IPS-11a (cell line): ENCODE measurements around the gene MUC4.
"Not testable (repeated sequence)": the region's sequence is repeated elsewhere in the genome, so short reads cannot be mapped to it uniquely, and the experiment has no call there.

Experiments
- H3K4me3 ChIP-seq: one replicate; pipeline ENCODE4 v1.5.1; 2013; ENCODE audit warnings: low read depth, low read length, control low read depth

The MUC4 gene

DNA sequence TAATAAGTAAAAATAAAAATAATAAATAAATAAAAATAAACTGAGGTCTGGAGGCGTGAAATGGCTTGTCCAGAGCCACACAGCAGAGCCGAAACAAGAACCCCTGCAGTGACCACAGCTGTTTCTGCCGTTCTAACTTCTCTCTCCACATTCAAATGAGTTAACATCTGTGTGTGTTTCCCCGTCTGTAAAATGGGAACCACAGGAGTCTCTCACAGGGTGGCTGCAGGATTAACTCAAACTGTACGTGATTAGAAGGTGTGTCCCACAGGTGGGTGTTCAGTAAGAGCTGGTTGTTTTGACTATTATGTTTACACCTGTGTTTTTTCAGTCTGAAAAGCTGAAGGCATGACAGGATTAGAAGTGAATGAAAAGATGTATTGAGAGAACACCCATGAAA, 27.0 kb upstream of the MUC4 start:
- no peak overlapping the region for H3K4me3 ChIP-seq

DNA sequence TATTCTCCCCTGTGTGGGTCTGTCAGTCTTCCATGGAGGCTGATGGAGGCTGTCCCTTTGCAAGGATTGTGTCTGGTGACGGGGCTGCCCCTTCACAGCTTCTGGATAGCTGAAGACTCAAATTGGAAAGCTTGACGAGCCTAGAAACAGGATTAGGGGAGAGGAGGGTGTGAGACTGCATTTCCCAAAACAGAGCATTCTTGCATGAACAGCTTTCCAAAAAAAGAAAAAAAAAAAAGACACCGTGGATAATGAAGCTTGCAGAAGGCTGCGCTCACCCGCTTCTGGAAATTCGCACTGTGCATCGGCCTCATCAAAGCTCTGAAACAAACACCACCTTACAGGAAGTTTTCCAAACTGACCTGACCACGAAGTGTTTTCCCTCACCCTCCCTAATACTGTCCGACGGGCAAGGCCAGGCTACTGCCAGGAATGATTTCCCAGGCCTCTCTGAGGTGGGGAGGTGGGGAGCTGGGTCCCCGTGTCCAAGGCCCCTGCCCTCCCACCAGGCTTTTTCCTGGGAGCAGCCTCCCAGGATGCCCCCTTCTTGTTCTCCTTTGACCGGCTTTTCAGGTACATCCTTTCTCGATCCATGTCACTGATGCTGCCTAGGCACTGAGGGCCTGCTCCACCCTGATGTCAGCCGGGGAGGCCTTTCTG, 24.9 kb upstream of the MUC4 start:
- no peak overlapping the region for H3K4me3 ChIP-seq

DNA sequence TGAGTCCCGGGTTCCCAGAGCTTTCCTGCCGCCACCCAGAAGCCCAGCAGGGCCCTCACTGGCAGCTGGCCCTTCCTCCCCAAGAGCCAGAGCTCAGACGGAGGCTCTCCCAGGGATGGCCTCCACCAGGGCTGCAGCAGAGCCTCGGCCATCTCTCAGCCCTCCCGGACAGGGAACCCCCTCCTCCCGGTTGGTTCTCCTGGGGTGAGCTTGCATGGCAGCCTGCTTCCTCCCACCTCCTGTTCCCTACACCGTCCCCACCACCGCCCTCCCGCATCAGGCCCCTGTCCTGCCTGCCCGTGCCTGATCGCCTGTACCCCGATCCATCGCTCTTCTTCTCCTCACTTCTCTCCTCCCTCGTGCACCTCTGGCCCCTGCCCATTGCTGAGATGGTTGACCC, 24.1 kb upstream of the MUC4 start:
- no peak overlapping the region for H3K4me3 ChIP-seq

DNA sequence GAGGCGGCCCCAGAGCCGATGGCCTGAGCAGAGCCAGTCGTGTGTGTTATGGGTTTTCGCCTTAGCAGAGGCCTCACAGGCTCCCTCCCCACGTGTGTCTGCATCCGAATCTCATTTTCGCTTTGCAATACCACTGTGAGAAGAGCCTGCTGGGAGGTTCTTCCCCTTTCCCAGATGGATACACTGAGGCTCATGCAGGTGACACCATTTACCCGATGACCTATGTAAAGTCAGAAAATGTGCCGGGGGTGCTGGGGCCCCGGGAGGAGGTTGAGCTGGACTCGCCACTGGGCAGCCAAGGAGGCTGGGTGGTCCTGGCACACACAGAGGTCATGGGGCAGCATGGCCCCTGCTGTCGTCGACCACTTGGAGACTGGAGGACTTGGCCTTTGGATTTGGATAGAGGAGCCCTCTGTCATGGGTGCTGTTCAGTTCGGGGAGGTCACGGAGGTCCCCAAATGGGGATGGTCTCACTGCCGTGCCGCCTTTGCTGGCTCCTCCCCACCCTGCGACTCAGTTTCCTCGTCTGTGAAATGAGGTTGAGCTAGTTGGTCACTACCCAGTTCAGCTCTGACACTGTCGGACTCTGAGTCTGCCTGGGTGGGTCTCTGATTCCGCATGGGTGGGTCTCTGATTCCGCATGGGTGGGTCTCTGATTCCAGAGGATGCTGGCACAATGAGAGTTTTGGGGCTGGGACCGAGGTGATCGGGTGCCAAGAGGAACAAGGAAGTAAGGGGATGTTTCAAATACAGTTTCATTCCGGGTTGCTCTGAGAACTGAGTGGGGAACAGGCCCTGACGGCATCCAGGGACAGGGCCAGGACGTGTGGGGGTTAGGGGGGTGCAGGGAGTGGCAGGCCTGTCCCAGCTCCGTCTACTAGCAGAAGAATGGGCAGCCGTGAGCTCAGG, 23.2 kb upstream of the MUC4 start:
- H3K4me3 ChIP-seq = no peak overlapping the region

DNA sequence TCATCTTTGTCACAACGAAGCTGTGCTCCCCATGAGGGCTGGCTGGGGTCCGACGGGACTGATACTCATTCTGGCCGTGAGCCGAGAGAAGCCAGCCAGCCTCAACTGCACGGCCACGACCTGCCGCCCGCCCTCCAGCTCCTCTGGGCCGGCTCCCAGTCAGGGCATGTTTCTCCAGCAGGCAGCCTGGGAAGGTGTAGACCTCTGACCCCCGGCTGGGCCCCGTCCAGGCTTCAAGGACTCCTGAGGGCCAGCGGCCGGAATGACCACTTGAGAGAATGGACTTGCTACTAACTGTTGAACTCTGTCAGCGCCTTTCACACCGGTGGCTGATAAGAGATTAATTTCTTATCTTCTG, 18.1 kb upstream of the MUC4 start:
- H3K4me3 ChIP-seq = no peak overlapping the region

DNA sequence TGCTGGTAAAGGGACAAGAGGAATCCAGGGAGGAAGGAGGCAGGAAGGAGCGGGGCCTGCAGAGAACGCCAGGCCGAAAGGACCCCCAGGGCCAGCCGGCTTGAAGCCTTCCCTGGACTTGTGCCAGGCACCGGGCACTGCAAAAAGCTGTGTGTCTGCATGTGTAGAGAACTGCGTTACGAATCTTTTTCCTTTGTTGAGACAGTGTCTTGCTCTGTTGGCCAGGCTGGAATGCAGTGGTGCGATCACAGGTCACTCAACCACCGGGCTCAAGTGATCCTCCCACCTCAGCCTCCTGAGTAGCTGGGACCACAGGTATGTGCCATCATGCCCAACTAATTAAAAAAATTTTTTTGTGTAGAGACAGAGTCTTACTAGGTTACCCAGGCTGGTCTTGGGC, 17.0 kb upstream of the MUC4 start:
- H3K4me3 ChIP-seq = no peak overlapping the region

DNA sequence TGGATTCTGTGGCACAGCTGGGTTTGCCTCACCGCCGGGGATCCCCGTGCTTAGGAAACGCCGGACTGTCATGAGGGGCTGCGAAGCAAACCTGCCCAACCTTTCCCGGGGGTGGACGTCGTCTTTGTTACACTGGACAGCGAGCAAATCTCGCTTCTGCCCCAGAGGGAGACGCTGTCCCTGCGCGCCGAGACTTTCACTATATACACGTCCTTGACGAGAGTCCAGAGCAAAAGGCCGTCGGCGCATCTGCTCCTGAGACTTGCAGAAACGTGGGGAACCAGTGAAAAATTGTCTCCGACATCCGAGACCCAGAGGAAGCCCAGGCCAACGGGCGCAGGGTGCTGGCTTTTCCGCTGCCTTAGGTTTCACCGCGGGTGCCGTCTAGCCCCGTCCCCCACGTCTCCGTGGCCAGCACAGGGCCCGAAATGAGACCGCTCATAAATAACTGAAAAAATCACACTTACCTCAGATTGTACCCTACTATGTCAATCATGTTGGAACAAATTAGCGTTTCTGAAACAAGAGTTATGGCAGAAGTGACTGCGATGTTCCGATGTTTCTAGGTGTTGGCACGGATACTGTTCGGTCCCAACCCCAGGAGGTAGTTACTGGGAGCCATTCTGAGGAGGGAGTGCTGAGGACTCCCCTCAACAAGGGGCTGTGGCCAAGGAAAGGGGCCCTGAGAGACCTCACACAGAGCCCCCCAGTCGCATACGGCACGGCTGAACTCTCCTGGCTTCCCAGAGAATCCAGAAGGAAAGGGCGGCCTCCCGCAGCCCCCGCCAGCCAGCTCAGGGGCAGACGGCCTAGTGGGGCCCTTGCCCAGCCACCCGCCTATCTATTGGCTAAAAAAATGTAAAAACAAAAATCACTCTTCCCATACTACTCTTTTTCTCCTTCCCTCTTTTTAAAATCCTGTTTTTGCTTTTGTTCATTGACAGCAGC, 14.4 kb upstream of the MUC4 start:
- no peak overlapping the region for H3K4me3 ChIP-seq

DNA sequence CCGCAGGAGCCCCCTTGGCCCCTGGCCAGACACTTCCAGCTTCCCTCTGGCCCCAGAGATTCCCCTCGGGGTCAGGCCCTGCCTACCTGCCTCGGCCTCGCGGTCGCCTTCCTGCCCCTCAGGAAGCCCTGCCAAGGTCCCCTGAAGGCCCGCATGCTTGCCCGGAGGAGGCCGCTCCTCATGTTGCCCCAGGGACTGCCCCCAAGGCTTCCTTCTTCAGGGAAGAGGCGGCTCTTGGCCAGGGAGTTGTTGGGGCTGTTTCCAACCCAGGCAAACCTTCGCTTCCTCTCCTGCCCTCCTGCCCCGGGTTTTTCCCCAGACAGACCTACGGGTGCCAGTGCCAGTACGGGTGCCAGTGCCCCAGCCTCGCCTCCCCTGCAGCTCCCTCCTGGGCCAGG, 13.5 kb upstream of the MUC4 start:
- H3K4me3 ChIP-seq = no peak overlapping the region

DNA sequence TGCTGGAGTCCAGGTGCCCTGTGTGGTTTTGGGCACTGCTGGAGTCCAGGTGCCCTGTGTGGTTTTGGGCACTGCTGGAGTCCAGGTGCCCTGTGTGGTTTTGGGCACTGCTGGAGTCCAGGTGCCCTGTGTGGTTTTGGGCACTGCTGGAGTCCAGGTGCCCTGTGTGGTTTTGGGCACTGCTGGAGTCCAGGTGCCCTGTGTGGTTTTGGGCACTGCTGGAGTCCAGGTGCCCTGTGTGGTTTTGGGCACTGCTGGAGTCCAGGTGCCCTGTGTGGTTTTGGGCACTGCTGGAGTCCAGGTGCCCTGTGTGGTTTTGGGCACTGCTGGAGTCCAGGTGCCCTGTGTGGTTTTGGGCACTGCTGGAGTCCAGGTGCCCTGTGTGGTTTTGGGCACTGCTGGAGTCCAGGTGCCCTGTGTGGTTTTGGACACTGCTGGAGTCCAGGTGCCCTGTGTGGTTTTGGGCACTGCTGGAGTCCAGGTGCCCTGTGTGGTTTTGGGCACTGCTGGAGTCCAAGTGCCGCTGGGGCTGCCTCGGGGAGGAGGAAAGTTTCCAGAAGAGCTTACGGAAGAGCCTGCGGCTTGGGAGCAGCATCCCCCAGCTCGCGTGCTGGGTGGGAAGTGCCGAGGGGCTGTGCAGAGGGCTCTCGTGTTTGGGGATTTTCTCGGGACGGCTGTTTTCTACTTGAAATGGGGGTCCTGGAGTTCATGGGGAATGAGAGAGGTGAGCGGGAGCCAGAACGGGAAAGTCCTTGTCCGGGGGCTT, 12.9 kb upstream of the MUC4 start:
- H3K4me3 ChIP-seq = not testable (repeated sequence)

DNA sequence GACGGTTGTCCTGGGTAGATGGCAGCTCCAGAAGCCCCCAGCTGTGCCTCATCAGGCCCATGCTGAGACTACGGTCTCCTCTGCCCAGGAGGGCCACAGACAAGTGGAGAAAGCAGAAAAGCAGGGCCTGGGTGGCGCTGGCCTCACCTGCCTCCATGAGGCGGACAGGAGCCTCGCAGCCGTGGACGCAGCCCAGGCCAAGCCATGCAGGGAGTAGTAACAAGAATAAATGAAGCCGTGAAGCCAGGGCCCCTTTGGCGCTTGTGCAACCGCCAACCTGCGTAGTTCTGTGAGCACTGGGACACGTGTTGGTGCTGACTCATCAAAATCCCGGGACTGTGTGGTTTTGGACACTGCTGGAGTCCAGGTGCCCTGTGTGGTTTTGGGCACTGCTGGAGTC, 12.3 kb upstream of the MUC4 start:
- no peak overlapping the region for H3K4me3 ChIP-seq

DNA sequence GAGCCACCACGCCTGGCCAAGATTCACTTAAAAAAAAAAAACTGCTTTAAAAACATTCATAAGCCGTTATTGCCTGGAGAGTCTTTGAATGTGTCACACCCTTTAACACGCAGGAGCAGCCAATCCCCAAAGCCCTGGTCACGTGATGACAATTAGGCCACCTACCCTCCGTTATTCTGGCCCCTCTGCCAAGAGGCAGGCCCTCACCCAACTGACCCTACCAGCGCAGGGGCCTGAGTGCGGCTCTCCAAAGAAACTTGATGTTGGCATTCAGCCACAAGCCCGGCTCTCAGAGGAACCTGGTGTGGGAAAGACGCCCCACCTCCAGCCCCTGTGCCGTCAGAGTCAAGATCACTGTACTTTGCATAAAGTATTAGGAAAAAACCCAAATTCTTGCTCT, 11.6 kb upstream of the MUC4 start:
- no peak overlapping the region for H3K4me3 ChIP-seq

DNA sequence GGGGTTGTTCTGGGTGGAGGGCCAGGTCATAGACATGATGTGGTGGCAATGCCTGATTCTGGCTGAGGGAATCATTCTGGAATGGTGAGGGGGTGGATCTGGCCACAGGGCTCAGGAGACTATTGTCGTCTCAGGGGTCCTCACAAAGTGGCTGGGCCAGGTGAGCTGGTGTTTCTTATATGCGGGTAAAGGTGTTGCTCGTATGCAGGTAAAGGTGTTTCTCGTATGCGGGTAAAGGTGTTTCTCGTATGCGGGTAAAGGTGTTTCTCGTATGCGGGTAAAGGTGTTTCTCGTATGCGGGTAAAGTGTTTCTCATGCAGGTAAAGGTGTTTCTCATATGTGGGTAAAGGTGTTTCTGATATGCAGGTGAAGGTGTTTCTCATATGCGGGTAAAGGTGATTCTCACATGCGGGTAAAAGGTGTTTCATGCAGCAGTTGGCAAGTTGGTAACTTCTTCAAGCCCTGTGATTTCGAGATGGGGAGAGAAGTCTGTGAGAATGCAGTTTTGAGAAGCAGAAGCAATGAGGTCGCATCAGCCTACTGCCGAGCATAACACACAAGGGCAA, 10.5 kb upstream of the MUC4 start:
- H3K4me3 ChIP-seq = no peak overlapping the region

DNA sequence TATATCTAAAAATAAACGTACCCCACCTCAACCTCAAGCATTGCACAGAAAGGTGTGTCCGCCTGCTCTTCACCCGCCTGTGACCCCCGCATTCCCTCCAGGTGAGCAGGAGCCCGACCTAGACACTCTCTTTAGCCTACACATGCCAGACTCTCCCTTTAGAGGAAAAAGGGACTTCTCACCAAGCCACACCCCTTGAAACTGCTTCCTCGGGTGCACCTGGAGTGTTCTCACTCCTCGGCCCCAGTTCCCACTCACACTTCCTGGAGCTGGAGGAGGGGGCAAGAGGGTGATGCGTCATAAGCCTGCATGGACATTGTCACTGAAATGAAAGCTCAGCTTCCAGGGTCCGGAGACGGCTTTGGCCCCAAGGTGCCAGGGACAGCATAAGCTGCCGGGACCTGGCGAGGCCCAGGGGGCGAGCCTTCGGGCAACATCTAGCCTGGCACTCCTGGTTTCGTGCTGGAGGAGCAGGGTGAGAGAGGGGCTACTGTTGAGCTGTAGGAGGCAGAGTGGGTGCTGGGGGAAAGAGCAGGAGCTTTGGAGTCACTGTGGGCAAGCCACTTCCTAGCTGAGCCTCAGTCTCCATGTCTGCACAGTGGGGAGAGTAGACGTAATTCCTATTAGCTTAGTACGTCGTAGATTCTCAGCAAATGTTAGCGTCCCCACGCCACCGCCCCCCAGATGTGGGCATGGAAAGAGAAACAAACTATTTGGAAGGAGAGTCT, 9.8 kb upstream of the MUC4 start:
- H3K4me3 ChIP-seq = no peak overlapping the region

DNA sequence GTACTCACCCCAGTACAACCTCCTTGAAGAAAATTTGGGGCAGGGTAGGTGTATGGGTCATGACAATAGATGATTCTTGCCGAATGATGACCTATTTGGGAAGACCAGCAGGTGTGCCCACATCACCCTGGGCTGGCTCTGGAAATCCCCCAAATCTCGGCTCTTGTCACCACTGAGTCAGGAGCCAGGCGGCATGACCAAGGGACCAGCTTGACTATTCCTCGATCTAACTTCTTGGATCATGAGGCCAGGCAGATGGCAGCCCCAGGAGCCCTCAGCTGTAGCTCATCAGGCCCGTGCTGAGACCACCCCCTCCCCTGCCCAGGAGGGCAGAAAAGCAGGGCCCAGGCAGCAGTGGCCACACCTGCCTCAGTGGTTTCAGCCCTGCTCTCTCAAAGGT, 9.2 kb upstream of the MUC4 start:
- H3K4me3 ChIP-seq = no peak overlapping the region

DNA sequence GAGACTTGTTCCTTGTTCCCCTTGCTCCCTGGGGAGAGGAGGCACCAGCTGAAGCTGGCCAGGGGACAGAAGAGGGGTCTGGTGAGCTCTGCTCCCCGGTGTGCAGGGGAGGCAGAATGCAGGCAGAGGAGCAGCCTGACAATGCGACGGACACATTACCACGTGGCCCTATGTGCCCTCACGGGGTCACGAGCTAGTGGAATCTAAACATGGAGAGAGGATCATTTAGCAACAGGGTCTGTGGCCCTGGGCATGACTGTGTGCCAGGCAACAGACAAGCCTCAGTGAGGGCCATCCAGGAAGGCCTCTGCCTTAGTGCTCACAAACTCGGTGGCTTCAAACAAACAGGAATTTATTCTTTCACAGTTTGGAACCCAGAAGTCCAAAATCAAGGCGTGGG, 8.5 kb upstream of the MUC4 start:
- no peak overlapping the region for H3K4me3 ChIP-seq

DNA sequence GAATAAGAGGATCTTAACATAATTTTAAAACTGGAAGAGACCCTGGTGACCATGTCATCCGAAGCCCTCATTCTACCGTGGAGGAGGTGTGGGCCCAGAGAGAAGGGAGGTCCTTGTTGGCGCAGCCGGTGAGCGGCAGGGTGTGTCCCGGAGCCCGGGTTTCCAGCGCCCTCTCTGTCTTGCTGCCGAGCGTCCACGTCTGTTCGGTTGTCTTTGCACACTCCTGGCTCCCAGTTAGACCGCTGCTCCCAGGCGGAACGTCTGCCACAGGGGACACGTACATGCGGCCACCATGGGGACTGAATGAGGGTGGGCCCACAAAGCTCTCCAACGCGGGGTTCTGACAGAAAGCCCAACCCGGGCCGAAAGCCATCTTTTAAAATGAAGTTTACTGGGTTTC, 6.6 kb upstream of the MUC4 start:
- no peak overlapping the region for H3K4me3 ChIP-seq

DNA sequence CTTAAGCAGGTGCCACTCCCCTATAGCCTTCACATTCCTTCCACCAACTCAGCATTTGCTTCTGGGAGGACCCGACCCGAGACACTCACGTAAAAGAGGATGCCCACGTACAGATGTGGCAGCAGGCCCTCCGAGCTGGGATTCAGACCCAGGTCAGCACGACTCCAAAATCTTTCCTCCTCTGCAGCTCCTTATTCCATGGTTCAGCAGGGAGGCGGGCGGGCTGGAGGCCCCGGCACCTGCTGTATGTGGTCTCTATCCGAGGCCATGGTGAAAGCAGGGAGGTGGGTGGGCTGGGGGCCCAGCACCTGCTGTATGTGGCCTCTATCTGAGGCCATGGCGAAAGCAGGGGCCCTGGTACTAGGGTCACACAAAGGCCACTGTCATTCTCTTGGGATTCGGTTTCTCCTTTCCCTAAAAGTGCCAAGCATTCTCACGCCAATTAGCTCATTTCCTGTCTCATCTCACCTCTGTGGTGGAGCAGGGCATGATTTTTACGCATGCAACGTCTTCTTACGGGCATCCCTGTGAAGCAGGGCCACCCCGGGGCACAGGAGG, 5.9 kb upstream of the MUC4 start:
- H3K4me3 ChIP-seq = no peak overlapping the region

DNA sequence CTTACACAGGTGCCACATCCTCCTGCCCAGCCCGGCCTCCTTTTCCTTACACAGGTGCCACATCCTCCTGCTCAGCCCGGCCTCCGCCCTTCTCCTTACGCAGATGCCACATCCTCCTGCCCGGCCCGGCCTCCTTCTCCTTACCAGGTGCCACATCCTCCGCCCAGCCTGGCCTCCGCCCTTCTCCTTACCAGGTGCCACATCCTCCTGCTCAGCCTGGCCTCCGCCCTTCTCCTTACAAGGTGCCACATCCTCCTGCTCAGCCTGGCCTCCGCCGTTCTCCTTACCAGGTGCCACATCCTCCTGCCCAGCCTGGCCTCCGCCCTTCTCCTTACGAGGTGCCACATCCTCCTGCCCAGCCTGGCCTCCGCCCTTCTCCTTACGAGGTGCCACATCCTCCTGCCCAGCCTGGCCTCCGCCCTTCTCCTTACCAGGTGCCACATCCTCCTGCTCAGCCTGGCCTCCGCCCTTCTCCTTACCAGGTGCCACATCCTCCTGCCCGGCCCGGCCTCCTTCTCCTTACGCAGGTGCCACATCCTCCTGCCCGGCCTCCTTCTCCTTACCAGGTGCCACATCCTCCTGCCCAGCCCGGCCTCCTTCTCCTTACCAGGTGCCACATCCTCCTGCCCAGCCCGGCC, 4.7 kb upstream of the MUC4 start:
- H3K4me3 ChIP-seq = not testable (repeated sequence)

DNA sequence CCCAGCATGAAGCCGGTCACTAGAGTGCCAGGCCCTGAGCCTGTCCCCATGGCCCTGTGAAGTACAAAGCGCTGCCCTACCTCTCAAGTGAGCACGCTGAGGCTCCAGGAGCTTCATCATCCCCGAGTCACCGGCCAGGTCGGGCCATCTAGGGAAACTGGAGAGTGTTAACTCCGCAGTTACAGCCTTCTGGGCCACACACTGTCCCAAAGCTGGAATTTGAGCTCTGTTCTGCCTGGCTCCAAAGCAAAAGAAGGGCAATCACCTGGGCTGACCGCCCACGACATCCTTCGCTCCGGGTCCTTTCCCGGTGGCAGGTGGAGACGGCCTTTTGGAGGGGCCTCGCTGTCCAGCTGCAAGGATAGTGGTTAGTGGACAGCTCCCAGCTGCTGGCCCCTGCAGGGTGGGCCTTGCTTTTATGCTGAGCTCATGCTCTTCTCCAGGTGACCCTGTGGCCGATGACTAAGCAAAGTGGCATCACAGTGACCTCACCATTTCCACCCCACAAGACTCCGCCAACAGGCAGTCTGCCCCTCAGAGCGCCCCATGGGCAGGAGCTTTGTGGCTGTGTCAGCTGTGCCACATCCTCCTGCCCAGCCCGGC, 3.5 kb upstream of the MUC4 start:
- H3K4me3 ChIP-seq = no peak overlapping the region
